KOPT-K1 (cell line): ENCODE measurements around the gene PTGS2.
"Not testable (repeated sequence)": the region's sequence is repeated elsewhere in the genome, so short reads cannot be mapped to it uniquely, and the experiment has no call there.

Experiments used
- H3K27ac ChIP-seq: fragments of 200-600 bp; sonication (generic); 2 replicates; pipeline ENCODE4 v1.5.1; 2016; ENCODE audit warnings: antibody characterized with exemption, mild to moderate bottlenecking, low read depth, low read length; ENCODE audit not compliant: poor library complexity, severe bottlenecking
- H3K36me3 ChIP-seq: fragments of 200-600 bp; sonication (generic); 2 replicates; pipeline ENCODE4 v1.5.1; 2017; ENCODE audit warnings: antibody characterized with exemption, mild to moderate bottlenecking, low read length, moderate library complexity; ENCODE audit not compliant: insufficient read depth
- H3K9me3 ChIP-seq: fragments of 200-600 bp; sonication (generic); 2 replicates; pipeline ENCODE4 v1.5.1; 2017; ENCODE audit warnings: antibody characterized with exemption, low read length, mild to moderate bottlenecking; ENCODE audit not compliant: insufficient read depth, poor library complexity, severe bottlenecking

The PTGS2 gene

DNA sequence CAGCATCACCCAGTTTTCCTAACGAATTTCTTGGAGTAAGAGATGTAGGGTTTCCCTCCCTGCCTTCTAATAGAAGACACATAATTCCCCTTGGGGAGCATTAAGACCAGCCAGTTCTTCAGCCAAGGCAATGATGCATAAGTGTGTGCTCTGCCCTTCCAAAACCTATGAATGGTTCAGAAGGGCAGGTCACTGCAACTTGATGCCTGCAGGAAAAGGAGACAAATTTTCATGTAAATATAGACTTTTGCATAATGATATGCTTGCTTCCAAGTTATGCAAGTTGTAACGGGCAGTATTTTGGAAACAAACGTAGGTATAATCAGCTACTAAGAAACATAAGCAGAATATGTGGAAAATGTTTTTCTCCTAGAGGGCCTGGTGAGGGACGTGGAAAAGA, 31.6 kb downstream of the PTGS2 start:
- Histone ChIP-seq H3K36me3 (no peaks in the 10 kb centered on the region), H3K27ac (no peak overlapping the region), H3K9me3 (no peaks in the 10 kb centered on the region)

DNA sequence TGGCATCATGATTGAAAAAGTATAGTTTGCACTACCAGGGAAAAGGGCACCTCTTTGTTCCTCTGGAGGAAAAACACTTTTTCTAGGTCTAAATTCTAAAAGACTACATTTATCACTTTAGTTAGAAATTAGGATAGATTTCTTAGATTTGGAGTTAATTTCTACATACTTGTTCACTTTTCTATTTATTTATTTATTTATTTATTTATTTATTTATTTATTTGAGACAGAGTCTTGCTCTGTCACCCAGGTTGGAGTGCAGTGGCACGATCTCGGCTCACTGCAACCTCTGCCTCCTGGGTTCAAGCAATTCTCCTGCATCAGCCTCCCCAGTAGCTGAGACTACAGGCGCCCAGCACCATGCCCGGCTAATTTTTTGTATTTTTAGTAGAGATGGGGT, 32.2 kb downstream of the PTGS2 start:
- not testable (repeated sequence) for H3K27ac ChIP-seq, H3K9me3 ChIP-seq, H3K36me3 ChIP-seq

DNA sequence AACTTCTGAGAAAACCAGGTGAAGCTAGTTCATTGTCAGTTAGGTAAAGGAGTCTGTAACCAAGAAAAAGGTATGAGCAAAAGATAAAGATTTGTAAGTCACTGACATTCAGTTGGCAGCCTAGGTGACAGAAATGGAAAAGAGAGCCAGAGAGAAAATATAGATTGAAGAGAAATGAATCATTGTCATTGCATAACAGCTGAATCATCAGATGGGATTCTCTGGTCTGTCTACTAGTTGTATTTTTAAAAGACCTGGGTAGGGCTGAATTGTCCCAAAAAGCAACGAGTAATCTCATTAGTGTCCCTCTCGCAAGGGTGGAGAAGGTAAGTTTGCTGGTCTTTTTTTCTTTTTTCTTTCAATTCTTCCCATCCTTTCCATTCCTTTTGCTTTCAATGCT, 36.6 kb downstream of the PTGS2 start:
- no peak overlapping the region for H3K27ac ChIP-seq
- H3K36me3 ChIP-seq = no peaks in the 10 kb centered on the region
- H3K9me3 ChIP-seq = no peaks in the 10 kb centered on the region

DNA sequence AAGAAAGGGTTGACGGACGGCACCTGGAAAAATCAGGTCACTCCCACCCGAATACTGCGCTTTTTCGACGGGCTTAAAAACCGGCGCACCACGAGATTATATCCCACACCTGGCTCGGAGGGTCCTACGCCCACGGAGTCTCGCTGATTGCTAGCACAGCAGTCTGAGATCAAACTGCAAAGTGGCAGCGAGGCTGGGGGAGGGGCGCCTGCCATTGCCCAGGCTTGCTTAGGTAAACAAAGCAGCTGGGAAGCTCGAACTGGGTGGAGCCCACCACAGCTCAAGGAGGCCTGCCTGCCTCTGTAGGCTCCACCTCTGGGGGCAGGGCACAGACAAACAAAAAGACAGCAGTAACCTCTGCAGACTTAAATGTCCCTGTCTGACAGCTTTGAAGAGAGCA, 42.7 kb downstream of the PTGS2 start:
- H3K36me3 ChIP-seq, H3K9me3 ChIP-seq, H3K27ac ChIP-seq: not testable (repeated sequence)

GRCh38 chr1:186636786-186637185, 43.4 kb downstream of the PTGS2 start:
- H3K9me3 ChIP-seq = no peaks in the 10 kb centered on the region
- H3K27ac ChIP-seq = no peak overlapping the region
- H3K36me3 ChIP-seq = no peaks in the 10 kb centered on the region

DNA sequence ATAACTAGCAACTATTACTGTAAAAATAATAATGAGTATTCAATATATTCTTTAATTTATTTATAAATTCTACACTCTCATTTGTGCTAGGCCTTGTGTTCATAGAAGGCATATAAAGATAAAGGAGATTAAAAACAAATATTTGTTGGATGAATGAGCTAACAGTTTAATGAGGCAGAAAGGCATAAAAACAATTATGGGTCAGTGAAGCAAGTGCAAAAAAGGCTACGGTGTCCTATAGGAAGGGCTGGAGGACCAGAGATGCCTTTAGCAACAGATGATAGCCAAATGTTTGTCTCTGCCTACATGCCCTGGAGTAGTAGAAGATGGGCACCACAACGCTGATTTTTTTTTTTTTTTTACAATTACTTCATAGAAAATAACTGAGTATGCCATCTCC, 45.7 kb downstream of the PTGS2 start:
- Histone ChIP-seq H3K9me3 (no peaks in the 10 kb centered on the region), H3K36me3 (no peaks in the 10 kb centered on the region), H3K27ac (no peak overlapping the region)

GRCh38 chr1:186633116-186633515, 47.1 kb downstream of the PTGS2 start:
- H3K9me3 ChIP-seq = no peaks in the 10 kb centered on the region
- no peaks in the 10 kb centered on the region for H3K36me3 ChIP-seq
- H3K27ac ChIP-seq = no peak overlapping the region

- H3K36me3 ChIP-seq = no peaks in the 10 kb centered on the region
- no peaks in the 10 kb centered on the region for H3K9me3 ChIP-seq
- no peak overlapping the region for H3K27ac ChIP-seq
Measured at GRCh38 chr1:186629341-186629740, 50.9 kb downstream of the PTGS2 start.

DNA sequence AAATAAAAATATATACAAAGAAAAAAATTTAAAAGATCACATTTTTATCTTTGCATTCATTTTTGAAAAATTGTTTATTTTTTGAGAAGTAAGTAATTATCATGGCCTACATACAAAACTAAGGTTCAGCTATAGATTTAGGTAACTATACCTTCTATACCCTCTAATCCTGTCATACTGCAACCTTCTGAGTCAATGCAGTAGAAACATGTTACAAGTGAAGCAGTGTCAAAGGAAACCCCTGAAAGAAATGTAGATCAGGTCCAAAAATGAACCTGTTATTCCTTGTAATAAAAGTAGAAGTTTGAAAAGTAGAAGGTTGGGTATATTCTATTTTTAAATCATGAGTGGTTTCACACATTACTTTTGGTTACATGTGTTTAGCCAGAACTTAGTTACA, 51.3 kb downstream of the PTGS2 start:
- Histone ChIP-seq H3K36me3 (no peaks in the 10 kb centered on the region), H3K9me3 (no peaks in the 10 kb centered on the region), H3K27ac (no peak overlapping the region)

DNA sequence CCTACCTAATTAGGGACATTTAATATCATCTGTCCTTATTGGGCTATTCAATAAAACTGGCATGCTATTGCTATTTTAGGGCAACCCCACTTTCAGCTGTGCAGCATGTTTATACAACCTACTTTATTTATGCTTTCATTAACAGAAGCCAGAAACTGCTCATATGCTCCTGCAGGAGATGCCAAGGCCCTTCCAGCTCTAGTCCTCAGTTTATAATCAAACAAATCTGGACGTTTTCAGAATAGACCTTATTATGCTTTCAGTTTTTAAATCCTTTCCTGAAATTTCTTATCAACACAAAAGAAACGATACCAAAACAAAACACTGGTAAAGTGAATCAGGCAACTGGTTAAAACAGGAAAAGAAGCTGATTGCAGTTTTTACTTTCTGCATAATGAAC, 53.2 kb downstream of the PTGS2 start:
- H3K9me3 ChIP-seq = no peaks in the 10 kb centered on the region
- H3K27ac ChIP-seq = no peak overlapping the region
- H3K36me3 ChIP-seq = no peaks in the 10 kb centered on the region

DNA sequence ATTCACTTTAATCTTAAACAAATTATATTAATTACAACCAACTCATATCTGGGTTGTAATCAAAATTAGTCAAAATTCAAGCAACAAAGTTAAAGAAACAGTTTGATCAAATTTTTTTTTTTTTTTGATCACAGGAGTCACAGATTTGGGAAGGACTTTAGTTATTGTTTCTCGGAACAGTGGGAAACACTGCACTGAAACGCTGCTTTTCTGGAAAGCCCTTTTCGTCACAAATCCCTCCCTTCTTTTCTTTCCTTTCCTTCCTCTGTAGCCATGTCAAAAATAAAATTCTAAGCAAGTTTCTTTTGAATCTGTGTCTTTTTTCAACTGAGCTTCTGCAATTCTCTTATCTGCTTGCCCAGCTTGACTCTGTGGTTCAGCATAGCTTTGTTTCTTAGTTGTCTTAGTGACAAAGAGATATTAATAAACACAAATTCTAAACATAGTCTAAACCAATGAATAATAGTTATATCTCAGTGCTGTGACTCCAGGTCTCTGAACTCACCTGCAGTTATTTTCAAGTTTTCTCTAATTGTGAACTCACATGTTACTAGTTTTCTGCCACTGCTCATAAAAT, 53.8 kb downstream of the PTGS2 start:
- Histone ChIP-seq H3K36me3 (no peaks in the 10 kb centered on the region), H3K27ac (no peak overlapping the region)

GRCh38 chr1:186623551-186623950, 56.7 kb downstream of the PTGS2 start:
- no peaks in the 10 kb centered on the region for H3K9me3 ChIP-seq
- no peak overlapping the region for H3K27ac ChIP-seq
- no peaks in the 10 kb centered on the region for H3K36me3 ChIP-seq

More for the DNA sequence above, 53.8 kb downstream of the PTGS2 start:
- H3K9me3 ChIP-seq = no peaks in the 10 kb centered on the region
